ENCODE data around the gene YIPF6. TPM values are rescaled to one million over a fixed set of nuclear protein-coding genes. Genes with fewer than 3 reads are reported as not detected.
"Not testable (repeated sequence)": the region's sequence is repeated elsewhere in the genome, so short reads cannot be mapped to it uniquely, and the experiment has no call there.

Gene YIPF6
- total RNA-seq, 1 experiment from 2014 or later: 42.9 TPM

DNA sequence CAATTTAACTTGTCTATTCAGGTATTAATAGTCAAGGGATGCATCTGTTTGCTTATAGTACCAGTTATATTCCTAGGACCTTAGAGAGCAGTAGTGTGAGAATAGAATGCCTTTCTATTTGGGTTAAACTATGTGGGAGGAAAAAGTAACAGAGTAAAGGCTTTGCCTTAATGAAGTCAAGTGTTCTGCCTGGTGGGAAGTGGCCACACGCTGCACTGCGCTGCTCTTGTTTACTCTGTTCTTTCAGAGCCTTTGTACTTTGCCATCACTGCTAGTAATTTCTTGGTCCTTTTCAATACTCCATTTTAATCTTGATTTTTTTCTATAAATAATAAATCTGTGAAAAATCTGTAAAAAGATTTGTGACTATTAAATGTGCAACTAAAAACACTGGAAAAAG is 38.0 kb downstream of the YIPF6 start:
- Histone ChIP-seq H3K36me3 (peaks cover 11% of the 10 kb centered on the region; the same call in 1 of the 2 replicates), H3K9me3 (replicated peaks) (no peaks in the 10 kb centered on the region), H3K27ac (no peak overlapping the region), H3K27me3 (no peaks in the 10 kb centered on the region), H3K4me1 (no peaks in the 10 kb centered on the region), H3K4me3 (no peak overlapping the region)
- DNase-seq: no peak

DNA sequence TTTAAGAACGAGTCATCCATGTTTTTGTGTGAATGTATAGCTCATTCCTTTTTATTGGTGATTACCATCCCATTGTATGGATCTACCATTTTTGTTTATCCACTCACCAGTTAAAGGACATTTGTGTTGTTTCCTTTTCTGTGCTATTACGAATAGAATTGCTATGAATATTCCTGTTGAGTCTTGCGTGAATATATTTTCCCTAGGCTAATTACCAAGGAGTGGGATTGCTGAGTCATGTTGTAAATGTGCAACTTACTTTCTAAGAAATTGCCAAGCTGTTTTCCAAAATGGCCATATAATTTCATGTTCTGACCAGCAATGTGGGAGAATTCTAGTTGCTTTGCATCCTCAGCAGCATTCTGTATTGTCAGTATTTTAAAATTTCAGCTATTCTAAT is 51.3 kb downstream of the YIPF6 start:
- Histone ChIP-seq H3K4me3 (no peak overlapping the region), H3K9me3 (replicated peaks) (0 out of 2 replicates have a peak, but pooled peaks cover 2% of the 10 kb centered on the region), H3K4me1 (no peaks in the 10 kb centered on the region), H3K27me3 (no peaks in the 10 kb centered on the region), H3K36me3 (no peaks in the 10 kb centered on the region), H3K27ac (no peak overlapping the region)
- no peak for DNase-seq

DNA sequence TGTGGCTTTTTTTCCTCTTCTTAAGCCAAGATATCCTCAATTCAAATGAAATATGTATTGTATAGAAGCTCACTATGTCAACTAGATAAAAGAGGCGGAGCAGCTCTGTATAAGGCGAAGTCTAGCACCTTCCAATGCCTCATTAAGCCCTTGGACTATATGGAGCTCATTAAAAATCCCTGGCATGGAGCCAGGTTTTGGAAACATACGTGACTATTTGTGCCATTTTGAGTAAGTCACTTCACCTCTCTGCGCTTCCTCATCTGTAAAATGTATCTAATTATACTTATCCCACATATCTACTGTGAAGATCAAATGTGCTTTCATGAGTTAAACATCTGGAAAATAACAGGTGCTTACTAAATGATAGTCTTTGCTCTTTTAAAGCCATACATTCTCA is 57.2 kb downstream of the YIPF6 start:
- Histone ChIP-seq H3K27ac (no peak overlapping the region), H3K36me3 (no peaks in the 10 kb centered on the region), H3K4me1 (no peaks in the 10 kb centered on the region; the same call in 1 of the 2 replicates), H3K9me3 (replicated peaks) (no peaks in the 10 kb centered on the region), H3K27me3 (no peaks in the 10 kb centered on the region), H3K4me3 (no peak overlapping the region)
- DNase-seq: no peak

DNA sequence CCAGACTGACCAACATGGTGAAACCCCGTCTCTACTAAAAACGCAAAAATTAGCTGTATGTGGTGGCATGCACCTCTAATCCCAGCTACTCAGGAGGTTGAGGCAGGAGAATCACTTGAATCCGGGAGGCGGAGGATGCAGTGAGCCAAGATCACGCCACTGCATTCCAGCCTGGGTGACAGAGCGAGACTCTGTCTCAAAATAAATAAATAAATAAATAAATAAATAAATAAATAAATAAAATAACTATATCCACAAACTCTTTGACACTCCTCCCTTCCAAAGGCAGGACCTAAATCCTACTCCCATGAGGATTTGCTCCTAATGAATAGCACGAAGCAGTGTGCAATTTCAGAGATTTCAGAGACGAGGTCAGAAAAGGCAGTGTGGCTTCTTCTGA is 58.3 kb downstream of the YIPF6 start:
- H3K9me3 ChIP-seq (replicated peaks); DNase-seq; H3K36me3 ChIP-seq; H3K27ac ChIP-seq; H3K4me3 ChIP-seq; H3K27me3 ChIP-seq; H3K4me1 ChIP-seq: not testable (repeated sequence)

DNA sequence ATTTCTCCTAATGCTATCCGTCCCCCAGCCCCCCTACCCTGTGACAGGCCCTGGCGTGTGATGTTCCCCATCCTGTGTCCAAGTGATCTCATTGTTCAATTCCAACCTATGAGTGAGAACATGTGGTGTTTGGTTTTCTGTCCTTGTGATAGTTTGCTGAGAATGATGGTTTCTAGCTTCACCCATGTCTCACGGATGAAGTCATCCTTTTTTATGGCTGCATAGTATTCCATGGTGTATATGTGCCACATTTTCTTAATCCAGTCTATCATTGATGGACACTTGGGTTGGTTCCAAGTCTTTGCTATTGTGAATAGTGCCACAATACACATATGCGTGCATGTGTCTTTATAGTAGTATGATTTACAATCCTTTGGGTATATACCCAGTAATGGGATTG is 61.1 kb downstream of the YIPF6 start:
- H3K4me1 ChIP-seq; H3K27me3 ChIP-seq; H3K27ac ChIP-seq; H3K9me3 ChIP-seq (replicated peaks); H3K36me3 ChIP-seq; DNase-seq; H3K4me3 ChIP-seq: not testable (repeated sequence)

DNA sequence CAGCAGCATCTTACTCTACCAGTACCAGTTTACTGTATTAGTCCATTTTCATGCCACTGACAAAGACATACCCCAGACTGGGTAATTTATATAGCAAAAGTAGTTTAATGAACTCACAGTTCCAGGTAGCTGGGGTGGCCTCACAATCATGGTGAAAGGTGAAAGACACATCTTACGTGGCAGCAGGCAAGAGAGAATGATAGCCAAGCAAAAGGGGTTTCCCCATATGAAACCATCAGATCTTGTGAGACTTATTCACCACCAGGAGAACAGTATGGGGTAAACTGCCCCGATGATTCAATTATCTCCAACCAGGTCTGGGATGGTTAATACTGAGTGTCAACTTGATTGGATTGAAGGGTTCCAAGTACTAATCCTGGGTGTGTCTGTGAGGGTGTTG is 69.3 kb downstream of the YIPF6 start:
- DNase-seq: no peak
- Histone ChIP-seq H3K9me3 (replicated peaks) (no peaks in the 10 kb centered on the region), H3K4me1 (no peaks in the 10 kb centered on the region), H3K27ac (no peak overlapping the region), H3K4me3 (no peak overlapping the region), H3K36me3 (no peaks in the 10 kb centered on the region), H3K27me3 (no peaks in the 10 kb centered on the region)

DNA sequence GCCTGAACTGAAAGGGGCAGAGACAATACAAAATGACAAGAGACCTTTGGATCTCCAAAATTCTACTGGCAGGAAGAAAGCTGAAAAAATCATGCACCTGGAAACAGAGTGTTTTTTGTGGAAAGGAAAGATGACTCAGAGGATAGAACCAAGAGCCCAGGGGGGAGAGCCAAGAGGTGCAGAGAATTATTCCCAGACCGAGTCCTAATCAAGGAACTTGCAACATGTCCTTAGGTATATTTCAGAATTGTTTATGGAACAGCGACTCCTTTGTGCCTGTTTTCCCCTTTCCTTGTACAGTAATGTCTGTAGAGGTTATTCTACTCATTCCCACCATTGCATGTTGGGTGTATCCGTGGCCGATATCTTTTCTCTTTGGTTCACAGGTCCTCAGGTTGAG is 71.7 kb downstream of the YIPF6 start:
- DNase-seq: no peak
- no peaks in the 10 kb centered on the region for H3K27me3 ChIP-seq
- H3K4me1 ChIP-seq: no peaks in the 10 kb centered on the region

DNA sequence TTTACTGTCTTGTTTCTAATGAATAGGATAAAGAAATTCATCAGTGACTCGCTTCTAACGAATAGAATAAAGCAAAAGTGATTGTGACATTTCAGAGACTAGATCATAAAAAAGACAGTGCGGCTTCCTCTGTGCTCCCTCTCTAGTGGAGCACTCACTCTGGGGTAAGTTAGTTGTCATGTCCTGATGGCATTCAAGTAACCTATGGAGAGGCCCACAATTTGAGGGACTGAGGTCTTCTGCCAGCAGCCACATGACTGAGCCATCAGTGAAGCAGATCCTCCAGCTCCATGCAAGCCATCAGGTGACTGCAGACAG is 72.4 kb downstream of the YIPF6 start:
- no peaks in the 10 kb centered on the region for H3K4me1 ChIP-seq
- H3K9me3 ChIP-seq (replicated peaks): no peaks in the 10 kb centered on the region
- no peak overlapping the region for H3K27ac ChIP-seq
- no peaks in the 10 kb centered on the region for H3K36me3 ChIP-seq
- no peak for DNase-seq
- H3K27me3 ChIP-seq: no peaks in the 10 kb centered on the region
- H3K4me3 ChIP-seq: no peak overlapping the region

More for the DNA sequence above, 71.7 kb downstream of the YIPF6 start:
- H3K4me3 ChIP-seq: no peak overlapping the region
- H3K9me3 ChIP-seq (replicated peaks): no peaks in the 10 kb centered on the region
- no peaks in the 10 kb centered on the region for H3K36me3 ChIP-seq
- no peak overlapping the region for H3K27ac ChIP-seq

DNA sequence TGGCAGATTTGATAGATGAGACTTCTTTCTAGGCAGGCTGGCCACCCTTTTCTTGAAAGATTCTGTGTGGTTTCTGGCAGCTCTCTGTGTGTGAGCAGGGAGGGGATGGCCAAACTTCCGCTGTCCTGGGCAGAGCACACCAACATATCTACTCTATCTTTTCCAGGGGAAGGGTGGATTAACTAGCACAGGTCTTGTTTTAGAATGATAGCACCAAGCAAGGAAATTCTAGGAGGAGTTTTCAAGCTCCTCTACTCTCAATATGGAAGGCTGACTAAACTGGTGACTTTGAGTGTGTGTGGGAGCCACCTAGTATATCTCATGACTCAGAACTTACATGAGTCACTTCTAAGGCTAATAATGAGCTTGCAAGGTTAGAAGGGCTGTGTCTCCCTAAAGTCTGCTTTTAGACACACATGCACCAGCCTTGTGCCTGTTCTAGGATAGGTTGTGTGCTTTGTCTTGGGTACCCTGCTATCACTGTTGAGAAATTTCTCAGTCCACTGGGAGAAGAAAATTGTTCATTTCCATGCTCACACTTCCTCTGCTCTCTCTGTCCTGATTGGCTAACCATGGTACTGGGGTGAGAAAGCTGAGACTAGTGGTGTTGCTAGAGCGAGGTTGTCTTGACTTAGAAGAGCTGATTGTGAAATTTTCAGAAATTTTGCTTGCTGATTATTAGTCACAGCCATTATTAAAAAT is 72.9 kb downstream of the YIPF6 start:
- DNase-seq: no peak
- Histone ChIP-seq H3K36me3 (no peaks in the 10 kb centered on the region), H3K4me3 (no peak overlapping the region), H3K9me3 (replicated peaks) (no peaks in the 10 kb centered on the region), H3K4me1 (no peaks in the 10 kb centered on the region), H3K27ac (no peak overlapping the region), H3K27me3 (no peaks in the 10 kb centered on the region)

DNA sequence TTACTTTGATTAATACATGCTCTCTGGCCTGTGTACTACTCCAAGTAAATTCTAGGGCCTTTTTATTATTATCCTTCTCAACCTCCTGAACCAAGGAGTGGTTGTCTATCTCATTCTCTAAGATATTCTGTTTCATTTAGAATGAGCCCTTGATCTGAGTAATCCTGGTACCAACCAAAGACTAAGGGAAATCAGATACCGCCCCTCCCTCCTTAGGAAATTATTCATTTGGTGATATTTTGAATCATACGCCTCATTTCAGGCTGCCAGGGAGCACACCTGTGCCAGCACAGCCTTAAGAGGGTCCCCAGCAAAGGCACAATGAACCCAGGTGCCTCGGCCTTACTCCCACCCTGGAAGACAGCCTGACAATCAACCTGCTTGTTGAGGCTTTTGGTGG is 75.4 kb downstream of the YIPF6 start:
- Histone ChIP-seq H3K36me3 (no peaks in the 10 kb centered on the region), H3K27ac (no peak overlapping the region)

DNA sequence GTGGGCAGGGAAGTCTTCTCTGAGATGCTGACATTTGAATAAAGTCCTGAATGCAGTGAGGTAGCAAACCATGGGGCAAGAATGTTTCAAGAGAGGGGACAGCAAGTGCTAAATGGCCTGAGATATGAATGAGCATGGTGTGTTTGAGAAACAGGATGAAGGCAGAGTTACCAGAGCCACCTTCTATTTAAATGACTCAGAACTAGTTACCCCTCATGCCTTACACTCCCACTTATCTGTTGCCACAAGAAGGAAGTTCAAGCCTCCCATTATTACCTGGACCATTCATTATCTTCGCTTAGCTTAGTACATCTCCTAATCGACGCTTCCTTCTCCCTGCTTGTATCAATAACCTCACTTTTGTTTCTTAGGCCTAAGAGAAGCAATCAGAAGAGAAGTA is 81.0 kb downstream of the YIPF6 start:
- Histone ChIP-seq H3K4me3 (no peak overlapping the region), H3K4me1 (no peaks in the 10 kb centered on the region), H3K27ac (no peak overlapping the region), H3K27me3 (no peaks in the 10 kb centered on the region), H3K36me3 (no peaks in the 10 kb centered on the region), H3K9me3 (replicated peaks) (no peaks in the 10 kb centered on the region; the same call in 1 of the 2 replicates)
- no peak for DNase-seq

More for the DNA sequence above, 75.4 kb downstream of the YIPF6 start:
- Histone ChIP-seq H3K9me3 (replicated peaks) (no peaks in the 10 kb centered on the region), H3K27me3 (no peaks in the 10 kb centered on the region), H3K4me1 (no peaks in the 10 kb centered on the region), H3K4me3 (no peak overlapping the region)
- no peak for DNase-seq

DNA sequence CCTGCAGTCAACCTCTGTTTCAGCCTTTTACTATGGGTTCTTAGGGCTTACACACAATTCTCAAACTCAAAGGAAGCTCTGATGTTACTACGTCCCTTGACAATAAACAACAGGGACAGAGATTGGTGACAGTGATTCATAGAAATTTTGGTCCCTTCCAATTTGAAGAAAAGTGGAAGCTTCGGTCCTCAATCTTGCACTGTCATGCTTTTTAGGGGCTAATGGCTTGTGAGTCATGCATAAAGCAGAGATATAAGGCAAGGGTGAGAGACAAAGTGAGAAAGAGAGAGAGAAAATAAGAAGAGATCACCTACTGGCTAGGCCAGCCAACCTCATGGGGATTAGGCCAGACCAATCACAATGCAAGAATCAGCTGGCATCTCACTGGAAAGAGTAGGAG is 85.4 kb downstream of the YIPF6 start:
- DNase-seq: no peak
- Histone ChIP-seq H3K9me3 (replicated peaks) (no peaks in the 10 kb centered on the region; the same call in 1 of the 2 replicates), H3K27me3 (no peaks in the 10 kb centered on the region), H3K36me3 (no peaks in the 10 kb centered on the region), H3K4me3 (no peak overlapping the region), H3K27ac (no peak overlapping the region), H3K4me1 (no peaks in the 10 kb centered on the region)

Other genes with a start within 250 kb of the YIPF6 start
- gene OPHN1, start 65.6 kb upstream of the YIPF6 start, total RNA-seq (2014; rRNA removed; shearing (Covaris generic)): 5.2 and 6.7 TPM in 2 replicates
- 9.2 and 9.7 TPM in 2 replicates for gene STARD8, start 148.6 kb downstream of the YIPF6 start, total RNA-seq (2014; rRNA removed; shearing (Covaris generic))

Data from SJCRH30 (cell line).